HG02973 (cell line): ENCODE results near the gene SYNGR2.

Experiments
- ATAC-seq: cut with Tn5 transposase; IDR thresholded peaks from one replicate; pipeline ENCODE4 v1.9.1; 2021; ENCODE audit warnings: moderate library complexity; ENCODE audit not compliant: unreplicated experiment

SYNGR2 gene

GRCh38 chr17:78142119-78142861, 26.1 kb upstream of the SYNGR2 start:
- ATAC-seq, result no peak

- ATAC-seq, result no peak
Observed at GRCh38 chr17:78143214-78144146, 24.9 kb upstream of the SYNGR2 start.

GRCh38 chr17:78144147-78144719, 24.1 kb upstream of the SYNGR2 start:
- ATAC-seq, result no peak

- no peak for ATAC-seq
Observed at GRCh38 chr17:78144736-78145641, 23.4 kb upstream of the SYNGR2 start.

GRCh38 chr17:78146471-78146869, 21.9 kb upstream of the SYNGR2 start:
- no peak for ATAC-seq

- ATAC-seq, result peak; percentile 3
Observed at GRCh38 chr17:78146881-78147280, 21.5 kb upstream of the SYNGR2 start.

GRCh38 chr17:78147315-78147998, 20.9 kb upstream of the SYNGR2 start:
- peak; percentile 38 for ATAC-seq

GRCh38 chr17:78148286-78149016, 19.9 kb upstream of the SYNGR2 start:
- ATAC-seq, result no peak

GRCh38 chr17:78151514-78152008, 16.8 kb upstream of the SYNGR2 start:
- no peak for ATAC-seq

- peak; percentile 42 for ATAC-seq
Observed at GRCh38 chr17:78154903-78155811, 13.2 kb upstream of the SYNGR2 start.

- ATAC-seq, result no peak
Observed at GRCh38 chr17:78159575-78160158, 8.7 kb upstream of the SYNGR2 start.

- no peak for ATAC-seq
Observed at GRCh38 chr17:78163881-78164747, 4.3 kb upstream of the SYNGR2 start.

GRCh38 chr17:78164748-78165607, 3.4 kb upstream of the SYNGR2 start:
- ATAC-seq, result no peak

- ATAC-seq, result no peak
Observed at GRCh38 chr17:78166416-78166815, 2.0 kb upstream of the SYNGR2 start.

- peak; percentile 10 for ATAC-seq
Observed at GRCh38 chr17:78168903-78169793, 767 bp downstream of the SYNGR2 start.
